Activated naive CD4-positive, alpha-beta T cell treated with anti-CD3 and anti-CD28 coated beads for 36 hours (primary cell): ENCODE results near the gene MACROD2. TPM values are rescaled to one million over a fixed set of nuclear protein-coding genes. Genes with fewer than 3 reads are reported as not detected.

Source experiments
- CTCF ChIA-PET: fragments of 350-600 bp; sonication (Branson Sonifier 250); formaldehyde crosslinking; loops from one replicate; lab custom pipeline; 2021; ENCODE audit warnings: antibody characterized with exemption; lab: Charles Lee
- DNase-seq: peaks from one replicate; pipeline ENCODE4 v3.0.0-alpha.2; 2020
- H3K27ac Mint-ChIP-seq: one replicate; pipeline ENCODE4 v1.8.0; 2021; ENCODE audit warnings: mild to moderate bottlenecking, mixed read lengths
- H3K27me3 Mint-ChIP-seq: one replicate; pipeline ENCODE4 v1.8.0; 2021; ENCODE audit warnings: low read depth, mixed read lengths
- H3K36me3 Mint-ChIP-seq: one replicate; pipeline ENCODE4 v1.8.0; 2021; ENCODE audit warnings: low read depth, mixed read lengths
- H3K4me1 Mint-ChIP-seq: one replicate; pipeline ENCODE4 v1.8.0; 2021; ENCODE audit warnings: low read depth, mixed read lengths
- H3K4me3 Mint-ChIP-seq: one replicate; pipeline ENCODE4 v1.8.0; 2021; ENCODE audit warnings: mild to moderate bottlenecking, moderate library complexity, mixed read lengths
- H3K9me3 Mint-ChIP-seq: one replicate; pipeline ENCODE4 v1.8.0; 2021; ENCODE audit warnings: mixed read lengths
- intact Hi-C: fragments of 100-400 bp; cut with micrococcal nuclease; formaldehyde crosslinking; loops from one replicate; pipeline ENCODE4 v1.15.1; 2023
- total RNA-seq, 2 experiments: library from RNA; stranded (reverse); gene quantifications; one replicate each; pipeline ENCODE4 v1.2.3, GENCODE V29; 2021

The MACROD2 gene
- total RNA-seq, 2 experiments from 2014 or later, result not detected

- no peak for DNase-seq
- H3K27me3 Mint-ChIP-seq, result no peaks in the 10 kb centered on the region
Measured at GRCh38 chr20:14334306-14334930, 339.1 kb downstream of the MACROD2 start.

GRCh38 chr20:14335052-14335451 lies 339.7 kb downstream of the MACROD2 start:
- intact Hi-C loops, result no loop called here
- H3K27ac Mint-ChIP-seq, result no peak overlapping the region
- no peaks in the 10 kb centered on the region for H3K36me3 Mint-ChIP-seq
- CTCF ChIA-PET, result no interaction called here
- H3K27me3 Mint-ChIP-seq, result no peaks in the 10 kb centered on the region
- H3K9me3 Mint-ChIP-seq, result peaks cover 1% of the 10 kb centered on the region
- H3K4me1 Mint-ChIP-seq, result no peaks in the 10 kb centered on the region
- DNase-seq, result no peak
- no peak overlapping the region for H3K4me3 Mint-ChIP-seq

More at GRCh38 chr20:14334306-14334930, 339.1 kb downstream of the MACROD2 start:
- intact Hi-C loops, result no loop called here
- H3K27ac Mint-ChIP-seq, result no peak overlapping the region
- no peaks in the 10 kb centered on the region for H3K4me1 Mint-ChIP-seq
- H3K36me3 Mint-ChIP-seq, result no peaks in the 10 kb centered on the region
- H3K9me3 Mint-ChIP-seq, result peaks cover 1% of the 10 kb centered on the region
- H3K4me3 Mint-ChIP-seq, result no peak overlapping the region
- CTCF ChIA-PET, result no interaction called here

- Mint-ChIP-seq H3K36me3 (no peaks in the 10 kb centered on the region), H3K4me1 (no peaks in the 10 kb centered on the region), H3K27me3 (no peaks in the 10 kb centered on the region), H3K27ac (no peak overlapping the region), H3K9me3 (peaks cover 1% of the 10 kb centered on the region), H3K4me3 (no peak overlapping the region)
- intact Hi-C loops, result no loop called here
- no peak for DNase-seq
- CTCF ChIA-PET, result interaction anchor here (0.5 kb wide), 1 partner anchor 845 kb away, joined by 3 read pairs; no protein-coding TSS in a partner anchor
Measured at GRCh38 chr20:14336686-14337085, 341.4 kb downstream of the MACROD2 start.

- CTCF ChIA-PET, result interaction anchor here (0.5 kb wide), 1 partner anchor 844 kb away, joined by 3 read pairs; no protein-coding TSS in a partner anchor
- no peak within 1 kb of the TSS for H3K27ac Mint-ChIP-seq
- H3K36me3 Mint-ChIP-seq, result no peaks in the 10 kb centered on the region
Measured at GRCh38 chr20:14337400-14338171, 342.3 kb downstream of the MACROD2 start, which contains the start of gene FLRT3. TSS of gene FLRT3 (minus strand) at chr20:14337612. CDS start at chr20:14327506, 10,106 bp downstream.

GRCh38 chr20:14341801-14342200 lies 346.5 kb downstream of the MACROD2 start:
- Mint-ChIP-seq H3K9me3 (peaks cover 2% of the 10 kb centered on the region), H3K4me1 (no peaks in the 10 kb centered on the region), H3K4me3 (no peak overlapping the region), H3K27me3 (no peaks in the 10 kb centered on the region), H3K36me3 (no peaks in the 10 kb centered on the region), H3K27ac (no peak overlapping the region)
- intact Hi-C loops, result no loop called here
- no peak for DNase-seq
- CTCF ChIA-PET, result no interaction called here

More at GRCh38 chr20:14337400-14338171, 342.3 kb downstream of the MACROD2 start, which contains the start of gene FLRT3:
- Mint-ChIP-seq H3K4me1 (no peaks in the 10 kb centered on the region), H3K27me3 (no peaks in the 10 kb centered on the region), H3K4me3 (no peak within 1 kb of the TSS), H3K9me3 (peaks cover 1% of the 10 kb centered on the region)
- DNase-seq, result peak; percentile 28
- intact Hi-C loops, result no loop called here

- intact Hi-C loops, result no loop called here
- no peaks in the 10 kb centered on the region for H3K4me1 Mint-ChIP-seq
- no peaks in the 10 kb centered on the region for H3K36me3 Mint-ChIP-seq
Measured at GRCh38 chr20:14342918-14343317, 347.6 kb downstream of the MACROD2 start.

GRCh38 chr20:14343491-14344065 lies 348.3 kb downstream of the MACROD2 start:
- no peaks in the 10 kb centered on the region for H3K36me3 Mint-ChIP-seq
- CTCF ChIA-PET, result interaction anchor here (0.6 kb wide), 1 partner anchor 23 kb away, joined by 3 read pairs; no protein-coding TSS in a partner anchor
- H3K4me3 Mint-ChIP-seq, result no peak overlapping the region

More at GRCh38 chr20:14342918-14343317, 347.6 kb downstream of the MACROD2 start:
- CTCF ChIA-PET, result interaction anchor here (0.6 kb wide), 1 partner anchor 22 kb away, joined by 3 read pairs; no protein-coding TSS in a partner anchor
- Mint-ChIP-seq H3K27me3 (no peaks in the 10 kb centered on the region), H3K9me3 (peaks cover 2% of the 10 kb centered on the region), H3K27ac (no peak overlapping the region), H3K4me3 (no peak overlapping the region)
- no peak for DNase-seq

GRCh38 chr20:14344746-14345145 lies 349.4 kb downstream of the MACROD2 start:
- H3K27ac Mint-ChIP-seq, result no peak overlapping the region
- no peaks in the 10 kb centered on the region for H3K4me1 Mint-ChIP-seq
- CTCF ChIA-PET, result no interaction called here
- no peak for DNase-seq
- intact Hi-C loops, result no loop called here
- peaks cover 2% of the 10 kb centered on the region for H3K9me3 Mint-ChIP-seq
- no peaks in the 10 kb centered on the region for H3K36me3 Mint-ChIP-seq
- H3K27me3 Mint-ChIP-seq, result no peaks in the 10 kb centered on the region
- no peak overlapping the region for H3K4me3 Mint-ChIP-seq

More at GRCh38 chr20:14343491-14344065, 348.3 kb downstream of the MACROD2 start:
- Mint-ChIP-seq H3K9me3 (peaks cover 2% of the 10 kb centered on the region), H3K4me1 (no peaks in the 10 kb centered on the region), H3K27me3 (no peaks in the 10 kb centered on the region), H3K27ac (no peak overlapping the region)
- no peak for DNase-seq
- intact Hi-C loops, result no loop called here

GRCh38 chr20:14355791-14356190 lies 360.5 kb downstream of the MACROD2 start:
- no peaks in the 10 kb centered on the region for H3K4me1 Mint-ChIP-seq
- no peaks in the 10 kb centered on the region for H3K27me3 Mint-ChIP-seq
- H3K27ac Mint-ChIP-seq, result no peak overlapping the region
- no peak for DNase-seq
- H3K36me3 Mint-ChIP-seq, result no peaks in the 10 kb centered on the region
- H3K4me3 Mint-ChIP-seq, result no peak overlapping the region
- intact Hi-C loops, result no loop called here
- CTCF ChIA-PET, result interaction anchor here (0.7 kb wide), 1 partner anchor 535 kb away, joined by 3 read pairs; no protein-coding TSS in a partner anchor
- peaks cover 6% of the 10 kb centered on the region for H3K9me3 Mint-ChIP-seq

- Mint-ChIP-seq H3K27ac (no peak overlapping the region), H3K4me3 (no peak overlapping the region), H3K4me1 (no peaks in the 10 kb centered on the region), H3K27me3 (no peaks in the 10 kb centered on the region), H3K36me3 (no peaks in the 10 kb centered on the region), H3K9me3 (peaks cover 5% of the 10 kb centered on the region)
- CTCF ChIA-PET, result interaction anchor here (1.4 kb wide), 1 partner anchor 33 kb away, joined by 3 read pairs; no protein-coding TSS in a partner anchor
- intact Hi-C loops, result no loop called here
- no peak for DNase-seq
Measured at GRCh38 chr20:14360416-14360815, 365.1 kb downstream of the MACROD2 start.

GRCh38 chr20:14361509-14362345 lies 366.4 kb downstream of the MACROD2 start:
- Mint-ChIP-seq H3K4me3 (no peak overlapping the region), H3K9me3 (peaks cover 7% of the 10 kb centered on the region), H3K27me3 (no peaks in the 10 kb centered on the region), H3K27ac (no peak overlapping the region), H3K36me3 (no peaks in the 10 kb centered on the region), H3K4me1 (no peaks in the 10 kb centered on the region)
- DNase-seq, result no peak
- CTCF ChIA-PET, result interaction anchor here (0.6 kb wide), 1 partner anchor 12 kb away, joined by 3 read pairs; no protein-coding TSS in a partner anchor
- intact Hi-C loops, result no loop called here
